CD4-positive, alpha-beta memory T cell (primary cell): Measurements from ENCODE around the gene FAM83C. TPM values are rescaled to one million over a fixed set of nuclear protein-coding genes. Genes with fewer than 3 reads are reported as not detected.
A peak's percentile ranks its signal among the peaks of the same experiment; 100 is the strongest.

Experiments
- CTCF ChIA-PET: fragments of 350-600 bp; sonication (Branson Sonifier 250); formaldehyde crosslinking; loops from one replicate; lab custom pipeline; 2021; ENCODE audit warnings: inconsistent platforms; ENCODE audit not compliant: partially characterized antibody; lab: Charles Lee
- POLR2A ChIA-PET: fragments of 350-600 bp; sonication (Branson Sonifier 250); formaldehyde crosslinking; loops from one replicate; lab custom pipeline; 2021; ENCODE audit not compliant: partially characterized antibody; lab: Charles Lee
- DNase-seq, 5 donors: peaks; one replicate each; pipeline versions ENCODE4 v3.0.0 to v3.0.0-alpha.2; 2020 to 2022; ENCODE audit warnings: mixed read lengths in 1 of 5
- H3K27ac ChIP-seq: one replicate; pipeline ENCODE4 v1.7.0; 2013; ENCODE audit warnings: low read depth, low read length
- H3K27me3 ChIP-seq: 2 replicates; pipeline ENCODE4 v1.7.0; 2013; ENCODE audit warnings: mild to moderate bottlenecking, low read length, moderate library complexity; ENCODE audit not compliant: insufficient read depth
- H3K36me3 ChIP-seq: 2 replicates; pipeline ENCODE4 v1.7.0; 2013; ENCODE audit warnings: mild to moderate bottlenecking, low read length, moderate library complexity; ENCODE audit not compliant: insufficient read depth
- H3K4me1 ChIP-seq: 2 replicates; pipeline ENCODE4 v1.7.0; 2013; ENCODE audit warnings: mild to moderate bottlenecking, low read length, moderate library complexity; ENCODE audit not compliant: insufficient read depth
- H3K4me3 ChIP-seq, 2 donors: one replicate each; pipeline ENCODE4 v1.7.0; 2013; ENCODE audit warnings: low read length in 2 of 2, mild to moderate bottlenecking in 1 of 2
- H3K9me3 ChIP-seq, 2 donors: one replicate each; pipeline ENCODE4 v1.7.0; 2013; ENCODE audit warnings: low read length in 2 of 2, control low read depth in 1 of 2; ENCODE audit not compliant: control insufficient read depth in 1 of 2
- H3K27ac Mint-ChIP-seq, 7 donors: one replicate each; pipeline ENCODE4 v1.8.0; 2020 to 2021; ENCODE audit warnings: mixed read lengths in 7 of 7, mild to moderate bottlenecking in 6 of 7, inconsistent platforms in 3 of 7, moderate library complexity in 3 of 7
- H3K27me3 Mint-ChIP-seq, 2 donors: one replicate each; pipeline ENCODE4 v1.8.0; 2020 to 2021; ENCODE audit warnings: mixed read lengths in 2 of 2
- H3K36me3 Mint-ChIP-seq, 2 donors: one replicate each; pipeline ENCODE4 v1.8.0; 2020 to 2021; ENCODE audit warnings: mixed read lengths in 2 of 2, inconsistent platforms in 1 of 2, mild to moderate bottlenecking in 1 of 2
- H3K4me1 Mint-ChIP-seq, 4 donors: one replicate each; pipeline ENCODE4 v1.8.0; 2020 to 2021; ENCODE audit warnings: mixed read lengths in 4 of 4, mild to moderate bottlenecking in 1 of 4
- H3K4me3 Mint-ChIP-seq, 8 donors: one replicate each; pipeline ENCODE4 v1.8.0; 2020 to 2021; ENCODE audit warnings: mixed read lengths in 8 of 8, mild to moderate bottlenecking in 7 of 8, moderate library complexity in 6 of 8, inconsistent platforms in 3 of 8
- H3K9me3 Mint-ChIP-seq, 8 donors: one replicate each; pipeline ENCODE4 v1.8.0; 2020 to 2021; ENCODE audit warnings: mixed read lengths in 8 of 8, mild to moderate bottlenecking in 5 of 8, inconsistent platforms in 3 of 8, moderate library complexity in 1 of 8
- intact Hi-C: fragments of 100-400 bp; cut with micrococcal nuclease; formaldehyde crosslinking; loops from one replicate; pipeline ENCODE4 v1.15.1; 2023
- polyA plus RNA-seq, 2 donors: library from polyadenylated mRNA; unstranded; fragments of 300-500 nt; fragmentation: Illumina TruSeq; gene quantifications; one replicate each; pipeline ENCODE4 v1.2.3, GENCODE V29; 2021
- total RNA-seq, 2 experiments: library from RNA; stranded (reverse); gene quantifications; one replicate each; pipeline ENCODE4 v1.2.3, GENCODE V29; 2021

Gene FAM83C
- total and polyA plus RNA-seq, 4 experiments from 2014 or later, result not detected

DNA sequence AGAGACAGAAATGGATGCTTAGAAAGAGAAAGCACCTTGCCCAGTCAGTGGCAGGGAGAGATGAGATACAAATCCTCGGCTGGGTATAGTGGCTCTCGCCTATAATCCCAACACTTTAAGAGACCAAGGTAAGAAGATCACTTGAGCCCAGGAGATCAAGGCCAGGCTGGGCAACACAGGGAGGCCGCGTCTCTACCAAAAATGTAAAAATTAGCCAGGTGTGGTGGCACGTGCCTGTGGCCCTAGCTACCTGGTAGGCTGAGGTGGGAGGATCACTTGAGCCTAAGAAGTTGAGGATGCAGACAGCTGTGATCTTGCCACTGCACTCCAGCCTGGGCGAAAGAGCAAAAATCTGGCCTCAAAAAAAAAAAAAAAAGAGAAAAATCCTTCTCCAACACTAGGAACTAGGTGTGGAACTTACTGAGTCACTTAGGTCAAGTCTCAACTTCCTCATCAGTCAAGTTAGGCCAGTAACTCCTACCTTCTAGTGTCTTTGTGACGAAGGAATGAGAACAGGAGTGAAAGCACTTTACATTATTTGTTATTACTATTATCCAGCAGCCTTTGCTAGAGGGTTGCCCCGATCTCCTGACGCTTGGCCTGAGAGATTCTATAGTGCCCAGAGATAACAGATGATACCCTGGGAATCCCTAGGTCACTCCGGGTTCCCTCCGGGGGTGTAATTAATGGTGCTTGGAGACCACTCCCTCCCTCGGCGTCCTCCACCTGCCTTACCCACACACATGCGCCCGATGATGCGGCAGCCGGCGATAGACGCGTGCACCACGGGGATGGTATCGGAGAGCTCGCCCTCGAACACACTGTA lies 8.6 kb downstream of the FAM83C start:
- intact Hi-C loops, result loop anchor here (2.0 kb wide), 1 partner anchor 21 kb away; no protein-coding TSS in a partner anchor
- no peaks in the 10 kb centered on the region for H3K9me3 Mint-ChIP-seq
- H3K4me1 Mint-ChIP-seq, result peaks cover 19 to 42% (median 30%) of the 10 kb centered on the region in 4 donors
- Histone ChIP-seq H3K4me3 (peak overlapping the region; percentile 71 to 80), H3K27ac (peak overlapping the region; percentile 72), H3K27me3 (no peaks in the 10 kb centered on the region), H3K4me1 (peaks cover 18% of the 10 kb centered on the region), H3K9me3 (no peaks in the 10 kb centered on the region), H3K36me3 (peaks cover 23% of the 10 kb centered on the region)
- CTCF ChIA-PET, result interaction anchor here (0.6 to 1.8 kb wide), 5 partner anchors 8 to 173 kb away, joined by 3 to 14 read pairs (median 4); no protein-coding TSS in a partner anchor
- H3K36me3 Mint-ChIP-seq, result peaks cover 15 to 36% of the 10 kb centered on the region in 2 donors
- no peaks in the 10 kb centered on the region for H3K27me3 Mint-ChIP-seq
- peak in 1 of 5 donors; percentile 31 for DNase-seq
- H3K4me3 Mint-ChIP-seq, result peak overlapping the region; percentile 87 to 94 (median 90)
- peak overlapping the region; percentile 70 to 97 (median 89) for H3K27ac Mint-ChIP-seq
- POLR2A ChIA-PET, result interaction anchor here (0.6 to 1.7 kb wide), 10 partner anchors 8 to 1171 kb away, joined by 3 to 7 read pairs (median 3); partner anchors contain the start of genes DYNLRB1, EDEM2, EIF2S2 and NCOA6

DNA sequence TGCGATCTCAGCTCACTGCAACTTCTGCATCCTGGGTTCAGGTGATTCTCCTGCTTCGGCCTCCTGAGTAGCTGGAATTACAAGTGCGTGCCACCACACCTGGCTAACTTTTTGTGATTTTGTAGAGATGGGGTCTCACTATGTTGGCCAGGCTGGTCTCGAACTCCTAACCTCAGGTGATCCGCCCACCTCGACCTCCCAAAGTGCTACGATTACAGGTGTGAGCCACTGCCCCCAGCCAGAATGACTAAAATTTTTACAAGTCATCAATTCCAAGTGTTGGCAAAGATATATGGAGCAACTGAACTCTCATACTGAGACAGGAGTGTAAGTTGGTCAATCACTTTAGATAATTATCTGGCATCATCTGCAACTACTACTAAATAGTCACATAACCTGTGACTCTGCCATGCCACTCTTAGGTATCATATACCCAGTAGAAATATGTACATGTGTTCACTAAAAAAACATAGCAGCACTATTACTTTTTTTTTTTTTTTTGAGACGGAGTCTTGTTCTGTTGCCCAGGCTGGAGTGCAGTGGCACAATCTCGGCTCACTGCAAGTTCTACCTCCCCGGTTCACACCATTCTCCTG lies 10.6 kb downstream of the FAM83C start:
- Mint-ChIP-seq H3K9me3 (no peaks in the 10 kb centered on the region), H3K4me1 (peaks cover 21 to 57% (median 35%) of the 10 kb centered on the region in 4 donors), H3K4me3 (no peak overlapping the region), H3K27ac (no peak overlapping the region), H3K36me3 (peaks cover 19 to 48% of the 10 kb centered on the region in 2 donors), H3K27me3 (no peaks in the 10 kb centered on the region)
- Histone ChIP-seq H3K4me1 (peaks cover 24% of the 10 kb centered on the region), H3K36me3 (peaks cover 24% of the 10 kb centered on the region), H3K9me3 (no peaks in the 10 kb centered on the region), H3K27ac (no peak overlapping the region), H3K4me3 (no peak overlapping the region), H3K27me3 (no peaks in the 10 kb centered on the region)
- ChIA-PET POLR2A (no interaction called here), CTCF (no interaction called here)
- DNase-seq, result no peak
- intact Hi-C loops, result no loop called here

DNA sequence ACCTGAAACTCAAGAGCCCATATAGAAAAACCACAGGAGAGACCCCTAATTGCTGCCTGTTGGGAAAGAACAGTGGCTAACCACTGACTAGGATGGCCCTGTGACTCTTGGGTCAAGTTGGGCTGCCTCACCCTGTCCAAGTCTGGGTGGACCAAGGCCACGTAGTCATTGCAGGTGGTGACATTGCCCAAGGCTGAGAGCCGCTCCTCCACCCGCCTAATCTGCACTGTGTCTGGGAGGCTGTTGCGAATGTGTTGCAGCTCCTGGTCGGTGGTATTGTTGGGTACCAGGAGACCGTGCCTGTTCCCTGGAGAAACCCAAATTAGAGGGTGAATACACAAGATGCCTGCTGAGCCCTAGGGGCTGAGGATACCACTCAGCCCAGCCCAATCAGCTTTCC lies 11.7 kb downstream of the FAM83C start:
- H3K27ac Mint-ChIP-seq, result peak overlapping the region in 4 of 7 donors; percentile 34 to 97 (median 80)
- DNase-seq, result no peak
- peaks cover 19 to 46% of the 10 kb centered on the region in 2 donors for H3K36me3 Mint-ChIP-seq
- no peak overlapping the region for H3K4me3 Mint-ChIP-seq
- intact Hi-C loops, result no loop called here
- no peaks in the 10 kb centered on the region for H3K27me3 Mint-ChIP-seq
- Histone ChIP-seq H3K4me3 (no peak overlapping the region), H3K9me3 (no peaks in the 10 kb centered on the region), H3K27me3 (no peaks in the 10 kb centered on the region), H3K4me1 (peaks cover 32% of the 10 kb centered on the region), H3K36me3 (peaks cover 32% of the 10 kb centered on the region), H3K27ac (no peak overlapping the region)
- no peaks in the 10 kb centered on the region for H3K9me3 Mint-ChIP-seq
- peaks cover 17 to 62% (median 33%) of the 10 kb centered on the region in 4 donors for H3K4me1 Mint-ChIP-seq
- POLR2A ChIA-PET, result no interaction called here
- CTCF ChIA-PET, result no interaction called here

DNA sequence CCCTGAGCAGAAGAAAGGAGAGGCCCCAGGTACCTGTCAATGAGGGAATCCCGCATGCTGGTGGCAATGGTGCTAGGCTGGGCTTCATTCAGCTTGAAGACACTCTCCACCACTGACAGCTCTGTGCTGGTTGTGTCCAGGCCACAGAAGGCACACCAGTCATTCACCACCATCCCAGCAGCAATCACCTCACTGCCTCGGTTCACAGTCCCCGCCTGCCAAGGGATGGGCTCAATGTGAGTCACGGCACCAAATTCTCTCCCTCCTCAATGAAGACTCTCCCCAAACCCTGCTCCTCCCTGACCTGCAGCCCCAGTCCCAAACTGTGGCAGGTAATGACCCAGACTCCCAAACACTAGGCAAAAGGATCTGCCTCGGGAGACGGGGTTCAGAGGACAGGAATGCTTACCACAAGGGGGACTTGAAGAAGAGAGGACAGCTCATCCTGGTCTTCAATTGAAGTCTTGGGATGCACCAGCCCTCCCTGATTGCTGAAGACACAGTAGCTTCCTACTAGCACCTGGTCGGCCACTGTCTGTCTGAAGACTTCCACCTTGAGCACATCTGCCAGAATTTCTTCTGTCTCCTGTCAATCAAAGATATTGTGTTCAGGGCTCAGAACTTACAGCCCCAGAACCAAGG lies 12.6 kb downstream of the FAM83C start:
- no peaks in the 10 kb centered on the region for H3K27me3 ChIP-seq
- H3K36me3 Mint-ChIP-seq, result peaks cover 19 to 46% of the 10 kb centered on the region in 2 donors
- intact Hi-C loops, result no loop called here
- no peaks in the 10 kb centered on the region for H3K9me3 ChIP-seq
- CTCF ChIA-PET, result interaction anchor here (0.9 kb wide), 1 partner anchor 24 kb away, joined by 3 read pairs; no protein-coding TSS in a partner anchor
- peaks cover 13 to 57% (median 30%) of the 10 kb centered on the region in 4 donors for H3K4me1 Mint-ChIP-seq
- peaks cover 27% of the 10 kb centered on the region for H3K4me1 ChIP-seq
- DNase-seq, result no peak
- H3K27ac Mint-ChIP-seq, result peak overlapping the region in 6 of 7 donors; percentile 79 to 98 (median 94)
- POLR2A ChIA-PET, result interaction anchor here (1.1 kb wide), 1 partner anchor 132 kb away, joined by 3 read pairs; the partner anchor contains the start of gene UQCC1
- H3K4me3 Mint-ChIP-seq, result peak overlapping the region in 4 of 8 donors; percentile 0 to 38 (median 23)
- H3K4me3 ChIP-seq, result no peak overlapping the region
- no peaks in the 10 kb centered on the region for H3K27me3 Mint-ChIP-seq
- peak overlapping the region; percentile 95 for H3K27ac ChIP-seq
- peaks cover 38% of the 10 kb centered on the region for H3K36me3 ChIP-seq
- no peaks in the 10 kb centered on the region for H3K9me3 Mint-ChIP-seq

DNA sequence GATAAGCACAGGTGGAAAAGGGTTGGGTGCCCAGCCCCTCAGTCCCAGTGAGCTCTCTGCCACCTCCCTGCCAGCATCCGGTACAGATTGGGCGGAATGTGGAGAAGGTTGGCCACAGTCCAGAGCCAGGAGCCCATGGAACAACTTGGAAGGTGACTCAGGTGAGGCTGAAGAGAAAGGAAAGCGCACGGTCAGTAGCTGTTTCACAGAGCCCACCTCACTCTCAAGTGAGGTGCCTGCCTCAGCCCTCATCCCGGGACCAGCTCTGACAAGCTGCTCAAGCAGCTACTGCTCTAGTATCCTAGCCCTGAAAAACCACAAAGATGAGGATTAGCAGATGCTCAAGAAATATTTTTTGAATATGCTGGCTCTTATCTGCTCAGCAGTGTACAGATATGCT lies 13.2 kb downstream of the FAM83C start:
- Mint-ChIP-seq H3K4me1 (peaks cover 13 to 54% (median 27%) of the 10 kb centered on the region in 4 donors), H3K9me3 (no peaks in the 10 kb centered on the region), H3K27me3 (no peaks in the 10 kb centered on the region), H3K36me3 (peaks cover 19 to 42% of the 10 kb centered on the region in 2 donors), H3K4me3 (peak overlapping the region in 2 of 8 donors; percentile 22 to 29), H3K27ac (peak overlapping the region; percentile 85 to 98 (median 95))
- Histone ChIP-seq H3K4me3 (no peak overlapping the region), H3K9me3 (no peaks in the 10 kb centered on the region), H3K36me3 (peaks cover 38% of the 10 kb centered on the region), H3K27me3 (no peaks in the 10 kb centered on the region), H3K27ac (peak overlapping the region; percentile 95), H3K4me1 (peaks cover 26% of the 10 kb centered on the region)
- no peak for DNase-seq
- CTCF ChIA-PET, result interaction anchor here (0.9 to 1.3 kb wide), 2 partner anchors 25 to 28 kb away, joined by 3 to 4 read pairs; no protein-coding TSS in a partner anchor
- POLR2A ChIA-PET, result interaction anchor here (1.1 to 2.1 kb wide), 2 partner anchors 117 to 133 kb away, joined by 3 to 8 read pairs; partner anchors contain the start of gene UQCC1
- intact Hi-C loops, result no loop called here

DNA sequence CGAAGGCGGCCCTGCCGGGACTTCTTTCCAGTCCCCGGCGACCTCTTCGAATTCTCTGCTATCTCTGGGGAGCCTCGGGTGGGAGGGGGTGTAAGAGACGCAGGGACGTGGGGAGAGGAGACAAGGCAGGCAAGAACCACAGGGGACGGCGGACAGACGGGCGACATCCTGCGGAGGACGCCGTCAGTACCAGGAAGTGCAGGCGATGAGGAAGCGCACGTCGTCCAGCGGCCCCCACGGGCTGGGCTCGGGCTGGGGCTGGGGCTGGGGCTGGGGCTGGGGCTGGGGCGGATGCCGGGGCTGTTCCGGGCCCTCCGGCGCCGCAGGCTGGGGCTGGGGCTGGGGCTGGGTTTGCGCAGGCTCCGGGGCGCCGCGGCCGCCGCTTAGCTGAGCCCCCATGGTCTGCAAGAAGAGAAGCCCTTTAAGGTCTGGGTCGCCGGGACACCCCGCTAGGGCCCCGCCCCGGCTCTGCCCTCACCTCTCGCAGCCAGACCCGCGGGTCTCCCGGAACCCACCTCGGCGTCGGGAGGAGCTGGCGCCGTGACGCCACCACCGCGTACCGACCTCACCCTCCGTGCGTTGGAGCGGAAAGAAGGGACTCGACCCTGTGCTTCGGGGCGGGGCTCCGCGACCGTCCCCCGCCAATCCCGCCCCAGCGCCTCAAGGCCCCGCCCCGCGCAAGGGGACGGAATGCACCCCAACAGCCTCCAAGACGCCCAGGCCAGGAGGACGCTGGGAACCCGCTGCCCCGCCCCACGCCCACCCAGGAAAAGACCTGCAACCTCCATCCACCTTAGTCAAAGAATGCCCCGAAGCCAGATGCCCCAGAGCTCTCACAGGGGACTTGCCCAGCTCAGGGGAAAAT lies 14.5 kb downstream of the FAM83C start, which contains the start of gene MMP24OS:
MMP24OS (minus strand) TSS at position 592 of the 865 bp plus-strand sequence; CDS start at position 399, 193 bp downstream.
- Histone ChIP-seq H3K9me3 (no peaks in the 10 kb centered on the region), H3K36me3 (peaks cover 38% of the 10 kb centered on the region), H3K27me3 (no peaks in the 10 kb centered on the region), H3K4me1 (peaks cover 14% of the 10 kb centered on the region), H3K27ac (peak within 1 kb of the TSS; percentile 95), H3K4me3 (peak within 1 kb of the TSS; percentile 59 to 94)
- Mint-ChIP-seq H3K4me3 (peak within 1 kb of the TSS; percentile 95 to 98 (median 96)), H3K4me1 (peaks cover 3 to 41% (median 19%) of the 10 kb centered on the region in 4 donors), H3K27me3 (no peaks in the 10 kb centered on the region), H3K27ac (peak within 1 kb of the TSS; percentile 97 to 100 (median 99)), H3K36me3 (peaks cover 19 to 39% of the 10 kb centered on the region in 2 donors), H3K9me3 (no peaks in the 10 kb centered on the region)
- DNase-seq, result peak; percentile 87 to 92 (median 90)
- POLR2A ChIA-PET, result interaction anchor here (0.6 to 2.1 kb wide), 23 partner anchors 9 to 1166 kb away, joined by 3 to 20 read pairs (median 3); partner anchors contain the start of genes DYNLRB1, EDEM2, EIF2S2 and NCOA6
- intact Hi-C loops, result loop anchor here (1.0 kb wide), 2 partner anchors 185 to 401 kb away; partner anchors contain the start of genes ACSS2 and TRPC4AP
- CTCF ChIA-PET, result interaction anchor here (0.9 to 1.4 kb wide), 6 partner anchors 9 to 183 kb away, joined by 3 to 4 read pairs (median 3); no protein-coding TSS in a partner anchor
